Karpas-422 (cell line): ENCODE measurements around the gene DAZ1. TPM values are rescaled to one million over a fixed set of nuclear protein-coding genes. Genes with fewer than 3 reads are reported as not detected.
"Not testable (repeated sequence)": the region's sequence is repeated elsewhere in the genome, so short reads cannot be mapped to it uniquely, and the experiment has no call there.

Experiments
- DNase-seq: peaks from one replicate; pipeline ENCODE4 v3.0.0-alpha.2; 2015
- H2AFZ ChIP-seq: fragments of 200-600 bp; sonication (generic); 2 replicates; pipeline ENCODE4 v1.6.1; 2014; ENCODE audit warnings: antibody characterized with exemption, low read length, mixed read lengths
- H3K27ac ChIP-seq: fragments of 200-600 bp; sonication (generic); 2 replicates; pipeline ENCODE4 v1.5.1; 2014; ENCODE audit warnings: mild to moderate bottlenecking, low read length, moderate library complexity
- H3K27me3 ChIP-seq: fragments of 200-600 bp; sonication (generic); 2 replicates; pipeline ENCODE4 v1.6.1; 2014; ENCODE audit warnings: low read length, mixed read lengths
- H3K36me3 ChIP-seq: fragments of 200-600 bp; sonication (generic); 2 replicates; pipeline ENCODE4 v1.6.1; 2014; ENCODE audit warnings: low read length, mixed read lengths; ENCODE audit not compliant: insufficient read depth
- H3K4me1 ChIP-seq: fragments of 200-600 bp; sonication (generic); 2 replicates; pipeline ENCODE4 v1.6.1; 2014; ENCODE audit warnings: mild to moderate bottlenecking, low read length, mixed read lengths
- H3K4me2 ChIP-seq: fragments of 200-600 bp; sonication (generic); 2 replicates; pipeline ENCODE4 v1.6.1; 2014; ENCODE audit warnings: low read length, low read depth, mild to moderate bottlenecking; ENCODE audit not compliant: poor library complexity, severe bottlenecking
- H3K4me3 ChIP-seq: fragments of 200-600 bp; sonication (generic); 2 replicates; pipeline ENCODE4 v1.5.1; 2014; ENCODE audit warnings: mild to moderate bottlenecking, antibody characterized with exemption, low read length, mixed read lengths
- H3K79me2 ChIP-seq: fragments of 200-600 bp; sonication (generic); 2 replicates; pipeline ENCODE4 v1.6.1; 2014; ENCODE audit warnings: mild to moderate bottlenecking, low read length, mixed read lengths
- H3K9ac ChIP-seq: fragments of 200-600 bp; sonication (generic); 2 replicates; pipeline ENCODE4 v1.6.0; 2014; ENCODE audit warnings: low read length
- H3K9me2 ChIP-seq: fragments of 200-600 bp; sonication (generic), shearing (Covaris generic); replicated peaks from 2 replicates; pipeline ENCODE4 v1.6.0; 2014; ENCODE audit warnings: mild to moderate bottlenecking, low read length, moderate library complexity; ENCODE audit not compliant: insufficient read depth
- H3K9me3 ChIP-seq: fragments of 300-700, 200-600 bp; sonication (generic); 2 replicates; pipeline ENCODE4 v1.6.1; 2014; ENCODE audit warnings: low read length, mixed read lengths
- H4K20me1 ChIP-seq: fragments of 200-600 bp; sonication (generic); 2 replicates; pipeline ENCODE4 v1.6.1; 2014; ENCODE audit warnings: mild to moderate bottlenecking, antibody characterized with exemption, low read length, low read depth; ENCODE audit not compliant: insufficient read depth
- total RNA-seq: library from RNA; depleted of rRNA; stranded (reverse); fragments of >200 nt; shearing (Covaris generic); gene quantifications from 2 replicates; pipeline ENCODE4 v1.2.3, GENCODE V29; 2014; ENCODE audit warnings: low replicate concordance; rRNA removed

The DAZ1 gene, protein sequence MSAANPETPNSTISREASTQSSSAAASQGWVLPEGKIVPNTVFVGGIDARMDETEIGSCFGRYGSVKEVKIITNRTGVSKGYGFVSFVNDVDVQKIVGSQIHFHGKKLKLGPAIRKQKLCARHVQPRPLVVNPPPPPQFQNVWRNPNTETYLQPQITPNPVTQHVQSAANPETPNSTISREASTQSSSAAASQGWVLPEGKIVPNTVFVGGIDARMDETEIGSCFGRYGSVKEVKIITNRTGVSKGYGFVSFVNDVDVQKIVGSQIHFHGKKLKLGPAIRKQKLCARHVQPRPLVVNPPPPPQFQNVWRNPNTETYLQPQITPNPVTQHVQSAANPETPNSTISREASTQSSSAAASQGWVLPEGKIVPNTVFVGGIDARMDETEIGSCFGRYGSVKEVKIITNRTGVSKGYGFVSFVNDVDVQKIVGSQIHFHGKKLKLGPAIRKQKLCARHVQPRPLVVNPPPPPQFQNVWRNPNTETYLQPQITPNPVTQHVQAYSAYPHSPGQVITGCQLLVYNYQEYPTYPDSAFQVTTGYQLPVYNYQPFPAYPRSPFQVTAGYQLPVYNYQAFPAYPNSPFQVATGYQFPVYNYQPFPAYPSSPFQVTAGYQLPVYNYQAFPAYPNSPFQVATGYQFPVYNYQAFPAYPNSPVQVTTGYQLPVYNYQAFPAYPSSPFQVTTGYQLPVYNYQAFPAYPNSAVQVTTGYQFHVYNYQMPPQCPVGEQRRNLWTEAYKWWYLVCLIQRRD
- total RNA-seq = not detected in 2 replicates

DNA sequence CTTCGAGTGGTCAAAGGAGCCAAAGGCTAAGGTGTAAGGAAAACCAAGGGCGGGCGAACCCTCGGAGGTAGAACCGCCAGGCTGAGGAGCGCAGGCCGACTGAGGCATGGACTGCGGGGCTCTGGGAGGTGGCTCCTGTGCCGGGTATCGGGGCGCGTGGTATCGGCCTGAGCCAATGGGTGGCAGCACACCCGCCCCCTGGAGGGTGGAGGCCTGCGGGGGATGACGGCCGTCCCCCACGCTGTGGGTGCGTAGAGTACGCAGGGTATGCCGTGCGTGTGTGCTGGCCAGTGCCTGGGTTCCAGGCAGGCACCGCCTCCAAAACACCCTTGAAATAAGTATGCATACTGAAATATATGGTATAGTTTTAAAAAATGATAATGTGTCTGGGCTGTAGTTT is at the start of gene DAZ1:
Gene DAZ1, minus strand, starts transcription at position 101 of the 400 bp plus-strand sequence. CDS start 208 bp downstream, outside the sequence.
- H3K9me2 ChIP-seq, H2AFZ ChIP-seq, H3K36me3 ChIP-seq, H3K9ac ChIP-seq, H3K4me2 ChIP-seq, H3K27me3 ChIP-seq, H3K79me2 ChIP-seq, DNase-seq, H3K4me1 ChIP-seq, H4K20me1 ChIP-seq, H3K27ac ChIP-seq, H3K4me3 ChIP-seq, H3K9me3 ChIP-seq: not testable (repeated sequence)

- not testable (repeated sequence) for H3K4me2 ChIP-seq, H3K79me2 ChIP-seq, H3K36me3 ChIP-seq, H3K9me3 ChIP-seq, H4K20me1 ChIP-seq, H3K4me3 ChIP-seq, H3K9ac ChIP-seq, DNase-seq, H3K9me2 ChIP-seq, H2AFZ ChIP-seq, H3K27ac ChIP-seq, H3K4me1 ChIP-seq, H3K27me3 ChIP-seq
Observed at GRCh38 chrY:23219233-23219632, 20.4 kb upstream of the DAZ1 start, which contains the start of gene DAZ2. Gene DAZ2 (plus strand): TSS chrY:23219533. CDS start chrY:23219741, 208 bp downstream.

DNA sequence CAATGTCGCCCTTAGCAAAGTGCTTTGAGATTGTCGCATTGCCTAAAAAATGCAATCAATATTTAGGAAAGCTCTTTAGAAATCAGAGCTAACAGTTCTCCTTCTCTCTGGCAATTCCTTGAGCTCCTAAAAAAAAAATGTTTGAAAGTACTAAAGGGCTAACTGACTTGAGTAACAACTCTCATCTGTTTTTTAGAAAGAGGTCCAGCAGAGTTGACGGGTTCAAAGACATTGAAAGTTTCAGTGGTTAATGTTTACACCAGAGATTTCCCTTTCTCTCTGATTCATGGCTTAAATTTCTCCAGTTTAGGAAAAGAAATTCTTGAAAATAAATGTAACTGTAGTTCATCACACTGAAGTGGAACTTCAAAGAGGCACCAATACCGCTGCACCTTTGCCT is 11.9 kb upstream of the DAZ1 start:
- not testable (repeated sequence) for H3K9ac ChIP-seq, DNase-seq, H2AFZ ChIP-seq, H3K27ac ChIP-seq, H3K36me3 ChIP-seq, H3K4me2 ChIP-seq, H3K27me3 ChIP-seq, H4K20me1 ChIP-seq, H3K9me3 ChIP-seq, H3K4me3 ChIP-seq, H3K9me2 ChIP-seq, H3K79me2 ChIP-seq, H3K4me1 ChIP-seq

- H3K9me2 ChIP-seq, H3K4me1 ChIP-seq, H3K79me2 ChIP-seq, DNase-seq, H3K4me2 ChIP-seq, H3K4me3 ChIP-seq, H3K27me3 ChIP-seq, H3K27ac ChIP-seq, H3K9ac ChIP-seq, H3K36me3 ChIP-seq, H3K9me3 ChIP-seq, H4K20me1 ChIP-seq, H2AFZ ChIP-seq: not testable (repeated sequence)
Observed at GRCh38 chrY:23209802-23210495, 11.1 kb upstream of the DAZ1 start.

DNA sequence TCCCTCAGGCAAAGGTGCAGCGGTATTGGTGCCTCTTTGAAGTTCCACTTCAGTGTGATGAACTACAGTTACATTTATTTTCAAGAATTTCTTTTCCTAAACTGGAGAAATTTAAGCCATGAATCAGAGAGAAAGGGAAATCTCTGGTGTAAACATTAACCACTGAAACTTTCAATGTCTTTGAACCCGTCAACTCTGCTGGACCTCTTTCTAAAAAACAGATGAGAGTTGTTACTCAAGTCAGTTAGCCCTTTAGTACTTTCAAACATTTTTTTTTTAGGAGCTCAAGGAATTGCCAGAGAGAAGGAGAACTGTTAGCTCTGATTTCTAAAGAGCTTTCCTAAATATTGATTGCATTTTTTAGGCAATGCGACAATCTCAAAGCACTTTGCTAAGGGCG is 8.6 kb upstream of the DAZ1 start:
- H3K4me2 ChIP-seq, H3K4me1 ChIP-seq, H3K79me2 ChIP-seq, H2AFZ ChIP-seq, DNase-seq, H3K27ac ChIP-seq, H3K36me3 ChIP-seq, H3K27me3 ChIP-seq, H3K9me2 ChIP-seq, H3K4me3 ChIP-seq, H3K9ac ChIP-seq, H4K20me1 ChIP-seq, H3K9me3 ChIP-seq: not testable (repeated sequence)

Other genes with a start within 250 kb of the DAZ1 start
- not detected in 2 replicates for gene BPY2, start 214.7 kb downstream of the DAZ1 start, total RNA-seq
- not detected in 2 replicates for gene DAZ2, start 20.5 kb upstream of the DAZ1 start, total RNA-seq